Measurements from ENCODE around the gene GJC3. TPM values are rescaled to one million over a fixed set of nuclear protein-coding genes. Genes with fewer than 3 reads are reported as not detected.

The GJC3 gene
- total RNA-seq, 1 experiment from 2014 or later, result 2.3 TPM

DNA sequence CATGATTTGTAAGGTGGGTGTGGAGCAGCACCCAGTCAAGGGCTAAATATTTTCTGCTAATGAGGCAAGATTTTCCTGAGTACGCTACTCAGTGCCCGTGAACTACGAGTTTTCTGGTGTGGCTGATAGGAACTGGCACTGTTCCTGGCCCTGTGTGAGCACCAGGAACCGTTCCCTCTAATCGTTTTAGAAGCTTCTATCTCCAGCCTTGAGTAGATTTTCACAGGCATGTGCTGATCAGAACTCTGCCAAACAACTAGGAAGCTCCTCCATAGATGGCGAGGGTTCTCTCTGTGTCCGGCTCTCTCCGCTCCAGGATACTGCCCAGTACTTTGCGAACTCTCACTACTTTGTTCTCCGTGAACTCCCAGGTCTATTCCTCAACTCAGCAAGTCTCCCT is 27.8 kb downstream of the GJC3 start:
- Histone ChIP-seq H2BK12ac (ENCODE audit: insufficient read length, low read depth, low read length) (no peak overlapping the region), H3K9me3 (ENCODE audit: control insufficient read depth, low read depth, low read length) (no peaks in the 10 kb centered on the region), H3K4me2 (ENCODE audit: insufficient read depth, insufficient read length, low read length) (no peak overlapping the region), H3K9ac (ENCODE audit: extremely low read depth, insufficient read length, low read length) (no peak overlapping the region), H2BK20ac (ENCODE audit: low read depth, low read length, poor library complexity, severe bottlenecking) (no peak overlapping the region), H3T11ph (ENCODE audit: low read length) (no peak overlapping the region), H2BK15ac (ENCODE audit: low read depth, low read length) (no peak overlapping the region), H3K18ac (ENCODE audit: insufficient read length, low read depth, low read length) (no peak overlapping the region), H2BK5ac (ENCODE audit: insufficient read length, low read length) (no peak overlapping the region), H3K56ac (ENCODE audit: insufficient read length, low read depth, low read length) (no peak overlapping the region), H3K79me1 (ENCODE audit: insufficient read depth, low read depth, low read length, poor library complexity, severe bottlenecking) (no peaks in the 10 kb centered on the region), H4K20me1 (ENCODE audit: control insufficient read depth, insufficient read depth, insufficient read length) (no peaks in the 10 kb centered on the region), H4K91ac (ENCODE audit: insufficient read length, low read depth, low read length) (no peak overlapping the region), H2AK5ac (ENCODE audit: insufficient read length, low read length) (no peak overlapping the region), H3K4ac (ENCODE audit: low read depth, low read length) (no peak overlapping the region), H3K23me2 (ENCODE audit: insufficient read length, low read depth, low read length, poor library complexity, severe bottlenecking) (no peaks in the 10 kb centered on the region), H3K79me2 (ENCODE audit: insufficient read depth, low read length) (no peaks in the 10 kb centered on the region), H3K14ac (ENCODE audit: insufficient read depth, low read length) (no peak overlapping the region), H4K8ac (replicated peaks; ENCODE audit: insufficient read length, low read depth, low read length) (no peak overlapping the region), H2AFZ (ENCODE audit: low read length) (no peak overlapping the region), H2BK120ac (ENCODE audit: low read depth, low read length, poor library complexity, severe bottlenecking) (no peak overlapping the region), H3K23ac (ENCODE audit: insufficient read length, low read depth, low read length) (no peak overlapping the region), H3K27me3 (ENCODE audit: insufficient read depth, low read length) (no peaks in the 10 kb centered on the region), H3K27ac (ENCODE audit: insufficient read length, low read depth, low read length) (no peak overlapping the region), H3K4me1 (ENCODE audit: insufficient read depth, low read length) (no peaks in the 10 kb centered on the region), H4K5ac (ENCODE audit: insufficient read length, low read depth, low read length) (no peak overlapping the region)
- Mint-ChIP-seq H3K36me3 (ENCODE audit: insufficient read depth in 1 of 3, low read depth in 3 of 3) (peaks cover 1 to 37% (median 6%) of the 10 kb centered on the region in 3 experiments; a peak in 4 of 7 replicates), H3K9me3 (no peaks in the 10 kb centered on the region), H3K27ac (no peak overlapping the region), H3K4me1 (no peaks in the 10 kb centered on the region), H3K4me3 (no peak overlapping the region), H3K27me3 (ENCODE audit: low read depth) (peaks cover 1% of the 10 kb centered on the region; the same call in 1 of the 2 replicates)
- no peak for DNase-seq
- TF ChIP-seq, protein P1, sequence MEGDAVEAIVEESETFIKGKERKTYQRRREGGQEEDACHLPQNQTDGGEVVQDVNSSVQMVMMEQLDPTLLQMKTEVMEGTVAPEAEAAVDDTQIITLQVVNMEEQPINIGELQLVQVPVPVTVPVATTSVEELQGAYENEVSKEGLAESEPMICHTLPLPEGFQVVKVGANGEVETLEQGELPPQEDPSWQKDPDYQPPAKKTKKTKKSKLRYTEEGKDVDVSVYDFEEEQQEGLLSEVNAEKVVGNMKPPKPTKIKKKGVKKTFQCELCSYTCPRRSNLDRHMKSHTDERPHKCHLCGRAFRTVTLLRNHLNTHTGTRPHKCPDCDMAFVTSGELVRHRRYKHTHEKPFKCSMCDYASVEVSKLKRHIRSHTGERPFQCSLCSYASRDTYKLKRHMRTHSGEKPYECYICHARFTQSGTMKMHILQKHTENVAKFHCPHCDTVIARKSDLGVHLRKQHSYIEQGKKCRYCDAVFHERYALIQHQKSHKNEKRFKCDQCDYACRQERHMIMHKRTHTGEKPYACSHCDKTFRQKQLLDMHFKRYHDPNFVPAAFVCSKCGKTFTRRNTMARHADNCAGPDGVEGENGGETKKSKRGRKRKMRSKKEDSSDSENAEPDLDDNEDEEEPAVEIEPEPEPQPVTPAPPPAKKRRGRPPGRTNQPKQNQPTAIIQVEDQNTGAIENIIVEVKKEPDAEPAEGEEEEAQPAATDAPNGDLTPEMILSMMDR (conservative IDR thresholded peaks at IDR 0.05), result no peak
- WGBS (ENCODE audit: extremely low coverage, insufficient read length, low lambda C conversion rate), result no CpG with 5 or more reads among the region's 10 CpGs
